NCI-H2029 treated with DMSO at 0.1 percent for 48 hours (cell line): ENCODE data around the gene ARID1B.
"Not testable (repeated sequence)": the region's sequence is repeated elsewhere in the genome, so short reads cannot be mapped to it uniquely, and the experiment has no call there.

Experiments used
- DNase-seq: peaks from one replicate; lab custom pipeline; 2025; lab: John Stamatoyannopoulos, UW

The ARID1B gene

DNA sequence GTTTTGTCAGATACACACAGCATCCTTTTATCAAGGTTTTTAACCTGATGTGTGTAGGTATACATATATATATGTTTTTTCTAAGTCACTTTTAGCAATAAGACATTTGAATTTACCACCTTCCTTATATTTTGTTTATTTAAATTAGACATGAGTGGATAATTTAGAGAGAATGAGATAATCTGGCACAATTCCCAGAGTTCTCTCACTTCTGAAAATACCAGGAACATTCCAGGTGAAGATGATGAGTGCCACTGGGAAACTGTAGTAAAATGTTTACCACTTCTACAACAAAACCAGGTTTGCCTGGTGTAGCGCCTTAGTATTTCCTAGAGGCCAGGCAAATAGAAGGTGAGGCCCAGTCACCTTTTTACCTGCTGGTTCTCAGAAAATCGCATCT, 356.7 kb downstream of the ARID1B start:
- peak; percentile 45 for DNase-seq

DNA sequence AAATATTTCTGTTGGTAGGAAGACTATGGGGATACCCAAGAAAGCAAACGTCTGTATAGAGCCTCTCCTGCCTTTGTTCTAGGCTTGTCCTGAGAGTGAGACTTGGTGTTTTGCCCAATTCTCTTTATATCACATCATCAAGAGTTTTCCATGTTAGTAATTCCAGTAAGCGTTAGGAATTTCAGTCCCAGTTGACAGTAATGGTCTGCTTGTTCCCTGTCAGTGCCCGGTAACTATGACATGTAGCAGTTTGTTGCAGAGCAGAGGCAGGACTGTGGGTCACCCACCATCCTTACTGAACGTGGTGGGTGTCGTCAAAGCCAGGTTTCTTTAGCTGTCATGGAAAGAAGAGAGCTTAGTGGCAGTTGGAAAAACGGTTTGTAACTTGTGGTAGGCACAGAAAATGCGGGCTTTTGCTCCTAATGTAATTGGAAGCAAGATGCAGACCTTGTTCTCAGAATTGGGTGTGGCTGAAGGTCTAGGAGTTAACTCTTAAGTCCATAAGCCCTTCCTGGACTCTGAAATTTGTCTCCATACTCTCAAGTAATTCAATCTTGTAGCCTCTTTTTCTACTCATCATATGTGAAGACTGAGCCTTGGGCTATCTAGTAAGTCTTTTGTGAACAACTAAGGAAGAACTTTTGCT, 357.3 kb downstream of the ARID1B start:
- peak; percentile 45 for DNase-seq

DNA sequence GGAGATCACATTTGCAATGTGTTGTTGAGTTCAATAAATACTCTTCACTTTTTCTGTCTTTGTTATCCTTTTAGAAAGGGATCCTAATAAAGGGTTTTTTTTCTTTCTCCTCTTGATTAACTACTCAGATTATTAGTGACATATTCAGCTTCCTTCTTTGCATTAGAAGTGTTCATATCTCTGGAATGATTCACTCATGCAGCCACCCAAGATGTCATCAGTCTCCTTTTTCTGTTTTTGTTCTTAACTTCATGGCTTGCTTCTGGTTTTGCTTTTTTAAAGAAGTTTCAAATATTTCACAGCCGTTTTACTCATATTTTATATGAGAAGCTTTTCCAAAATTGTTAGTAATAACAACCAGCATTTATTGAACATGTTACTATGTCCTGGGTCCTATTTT, 358.5 kb downstream of the ARID1B start:
- no peak for DNase-seq

DNA sequence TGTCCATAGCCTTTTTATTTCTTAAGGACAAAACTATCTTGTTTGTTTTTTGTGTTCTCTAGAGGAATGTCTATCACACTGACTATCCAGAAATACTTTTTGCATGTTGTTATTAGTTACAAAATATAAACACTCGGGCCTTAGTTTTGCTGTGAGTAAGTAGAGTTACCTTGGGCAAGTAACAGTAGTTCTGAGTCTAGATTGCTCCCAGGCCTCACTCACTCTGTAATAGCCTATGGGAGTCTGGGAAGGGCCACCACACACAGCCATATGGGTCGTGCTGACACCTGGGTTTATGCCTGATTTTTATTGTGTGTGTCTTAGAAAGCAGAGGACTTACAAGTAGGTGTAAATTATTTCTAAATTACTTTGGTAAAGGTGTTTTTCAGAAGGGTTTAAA, 360.3 kb downstream of the ARID1B start:
- DNase-seq, result no peak

DNA sequence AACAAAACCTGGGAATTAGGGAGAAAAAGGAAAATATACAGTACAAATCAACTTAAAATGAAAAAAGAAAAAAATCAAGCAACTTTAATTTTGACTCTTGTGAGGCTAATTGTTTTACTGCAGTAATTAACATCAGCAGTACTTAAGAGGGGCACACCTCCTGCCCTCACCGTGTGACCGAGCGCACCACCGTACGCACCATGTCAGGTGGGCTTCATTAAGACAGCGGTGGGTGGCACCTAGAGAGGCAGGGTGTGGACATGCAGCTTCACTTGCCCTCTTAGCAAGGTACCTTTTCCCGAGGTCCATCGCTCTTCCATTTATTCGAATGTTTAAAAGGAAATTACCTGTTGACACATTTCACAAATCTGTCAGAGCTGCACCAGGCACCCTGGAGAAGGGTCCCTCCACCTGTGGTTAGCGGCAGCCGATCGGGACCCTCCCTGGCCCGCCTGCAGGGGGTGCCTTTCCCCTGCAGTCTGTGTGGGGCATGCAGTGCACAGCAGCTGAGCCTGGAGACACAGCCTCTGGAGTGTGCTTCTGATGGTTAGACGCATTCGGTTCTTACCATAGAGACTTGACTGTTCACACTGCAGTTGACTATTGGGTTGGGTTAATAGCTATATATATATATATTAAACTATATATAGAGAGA, 362.0 kb downstream of the ARID1B start:
- DNase-seq, result no peak

DNA sequence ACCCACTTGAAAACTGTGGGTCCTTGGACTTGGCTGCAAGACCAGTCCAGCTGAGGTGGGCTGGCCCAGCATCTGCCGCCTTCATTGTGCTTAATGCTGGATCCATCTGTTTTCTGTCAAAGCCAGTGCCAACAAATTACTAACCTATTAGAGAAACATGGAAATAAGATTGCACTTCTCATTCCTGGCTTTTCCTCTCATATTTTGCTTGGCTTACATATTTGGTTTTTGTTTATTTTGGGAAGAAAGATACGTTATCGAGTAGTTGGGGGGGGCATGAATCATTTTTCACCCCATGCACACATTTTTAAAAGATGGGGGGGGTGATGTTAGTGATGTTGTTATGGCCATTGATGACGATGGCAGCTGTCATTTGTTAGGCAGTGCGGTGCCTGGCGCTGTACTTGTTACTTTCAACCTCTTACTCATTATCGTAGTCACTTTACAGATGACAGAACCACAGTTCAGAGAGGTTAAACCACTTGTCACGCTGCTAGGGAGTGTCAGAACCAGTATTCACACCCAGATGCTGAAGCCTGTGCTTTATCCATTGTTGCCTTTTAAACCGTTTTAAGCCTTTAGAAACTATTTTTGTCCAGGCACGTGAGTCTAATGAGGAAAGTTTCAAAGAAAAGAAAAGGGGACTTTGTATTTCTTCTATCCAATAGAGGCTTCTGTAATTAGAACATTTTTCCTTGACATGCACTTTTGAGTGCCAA, 366.2 kb downstream of the ARID1B start:
- no peak for DNase-seq

DNA sequence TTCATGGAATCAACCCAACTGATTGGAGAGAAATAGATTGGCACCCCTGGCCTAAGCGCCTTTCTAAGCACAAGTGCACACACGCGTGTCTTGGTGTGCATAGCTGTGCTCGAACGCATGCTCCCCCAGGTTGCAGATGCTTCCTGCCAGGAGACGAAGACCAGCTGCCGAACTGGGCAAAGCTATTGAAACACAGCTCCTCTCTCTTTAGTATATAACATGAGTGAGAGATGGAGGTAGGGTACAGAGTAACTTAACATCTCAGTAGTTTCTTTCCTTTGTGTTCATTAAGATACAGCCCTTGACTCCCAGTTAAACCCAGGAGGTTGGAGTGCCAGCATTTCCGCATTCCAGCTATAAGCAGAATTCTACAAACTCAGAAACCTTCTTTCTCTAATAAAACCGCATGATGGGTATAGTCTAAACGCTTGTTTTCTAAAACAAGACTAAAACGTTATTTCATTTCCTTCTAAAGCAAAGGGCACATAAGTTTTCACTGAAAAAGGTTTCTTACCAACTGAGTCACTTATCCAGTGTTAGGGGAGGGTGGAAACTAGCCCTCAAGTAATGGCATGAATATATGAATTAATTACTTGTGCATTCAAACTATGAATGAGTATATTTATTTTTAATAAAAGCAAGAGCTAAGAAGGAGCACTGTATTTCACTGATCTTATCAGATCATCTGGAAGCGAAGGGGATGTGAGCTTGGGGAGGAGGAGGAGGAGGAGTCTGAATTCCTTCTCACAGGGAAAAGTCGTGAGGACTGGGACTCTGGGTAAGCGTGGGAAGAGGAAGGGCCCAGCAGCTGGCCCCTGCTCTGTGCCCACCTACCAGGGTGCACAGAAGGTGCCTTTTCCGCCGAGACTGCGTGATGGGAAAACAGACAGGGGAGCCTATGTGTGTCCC, 367.0 kb downstream of the ARID1B start:
- no peak for DNase-seq

DNA sequence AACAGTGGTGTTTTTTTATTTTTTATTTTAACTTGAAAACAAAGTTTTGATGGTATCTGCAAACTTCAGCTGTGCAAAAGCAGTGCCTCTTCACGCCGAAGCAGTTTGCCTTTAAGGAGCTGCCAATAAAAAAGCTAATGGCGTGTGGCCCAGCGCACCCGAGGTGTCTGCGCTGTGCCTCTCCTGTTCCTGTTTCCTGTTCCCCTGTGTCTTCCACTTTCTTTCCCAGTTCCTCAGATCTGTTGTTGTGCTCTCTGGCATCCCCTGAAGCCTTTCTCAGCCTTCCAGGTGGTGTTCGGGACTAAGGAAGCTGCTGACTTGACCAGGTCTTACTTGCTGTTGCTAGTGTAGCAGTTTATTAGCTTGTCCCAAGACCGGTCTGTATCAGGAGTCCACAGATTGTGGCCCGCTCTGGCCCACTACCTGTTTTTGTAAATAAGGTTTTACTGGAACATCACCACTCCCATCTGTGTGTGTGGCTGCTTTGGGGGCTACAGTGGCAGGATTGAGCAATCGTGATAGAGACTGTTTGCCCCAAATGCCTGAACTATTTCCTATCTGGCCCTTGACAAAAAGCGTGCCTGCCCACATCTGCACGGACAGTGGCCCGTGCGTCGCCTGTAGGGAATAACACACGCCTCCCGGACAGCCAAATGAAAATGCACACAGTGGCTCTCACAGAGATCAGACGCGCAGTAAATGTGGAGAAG, 367.8 kb downstream of the ARID1B start:
- no peak for DNase-seq

DNA sequence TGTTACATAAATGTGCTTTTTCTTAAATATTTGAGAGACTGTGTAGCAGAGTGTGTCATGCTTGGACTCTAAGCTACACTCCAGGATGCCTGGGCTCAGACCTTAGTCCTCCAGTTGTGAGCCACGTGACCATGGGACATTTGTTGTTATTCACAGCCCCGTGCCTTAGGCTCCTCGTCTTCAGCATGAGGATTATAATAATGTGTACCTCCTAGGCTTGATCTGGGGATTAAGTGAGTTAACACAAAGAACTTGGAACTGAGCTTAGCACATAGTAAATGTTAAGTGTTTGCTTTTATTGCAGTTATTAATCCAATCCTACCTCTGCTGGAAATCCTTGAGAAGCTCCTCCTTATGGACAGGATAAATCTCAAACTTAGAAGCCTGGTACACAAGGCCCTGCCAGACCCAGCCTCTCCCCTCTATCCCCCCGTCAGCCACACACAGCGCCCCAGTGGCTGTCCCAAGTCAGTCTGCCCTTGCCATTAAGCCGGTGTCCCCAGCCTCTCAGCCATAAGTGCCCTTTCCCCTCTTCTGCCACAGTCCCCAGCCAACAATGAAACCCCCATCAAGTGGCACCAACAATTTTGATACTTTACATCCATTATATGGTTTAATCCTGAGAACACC, 368.6 kb downstream of the ARID1B start:
- no peak for DNase-seq

DNA sequence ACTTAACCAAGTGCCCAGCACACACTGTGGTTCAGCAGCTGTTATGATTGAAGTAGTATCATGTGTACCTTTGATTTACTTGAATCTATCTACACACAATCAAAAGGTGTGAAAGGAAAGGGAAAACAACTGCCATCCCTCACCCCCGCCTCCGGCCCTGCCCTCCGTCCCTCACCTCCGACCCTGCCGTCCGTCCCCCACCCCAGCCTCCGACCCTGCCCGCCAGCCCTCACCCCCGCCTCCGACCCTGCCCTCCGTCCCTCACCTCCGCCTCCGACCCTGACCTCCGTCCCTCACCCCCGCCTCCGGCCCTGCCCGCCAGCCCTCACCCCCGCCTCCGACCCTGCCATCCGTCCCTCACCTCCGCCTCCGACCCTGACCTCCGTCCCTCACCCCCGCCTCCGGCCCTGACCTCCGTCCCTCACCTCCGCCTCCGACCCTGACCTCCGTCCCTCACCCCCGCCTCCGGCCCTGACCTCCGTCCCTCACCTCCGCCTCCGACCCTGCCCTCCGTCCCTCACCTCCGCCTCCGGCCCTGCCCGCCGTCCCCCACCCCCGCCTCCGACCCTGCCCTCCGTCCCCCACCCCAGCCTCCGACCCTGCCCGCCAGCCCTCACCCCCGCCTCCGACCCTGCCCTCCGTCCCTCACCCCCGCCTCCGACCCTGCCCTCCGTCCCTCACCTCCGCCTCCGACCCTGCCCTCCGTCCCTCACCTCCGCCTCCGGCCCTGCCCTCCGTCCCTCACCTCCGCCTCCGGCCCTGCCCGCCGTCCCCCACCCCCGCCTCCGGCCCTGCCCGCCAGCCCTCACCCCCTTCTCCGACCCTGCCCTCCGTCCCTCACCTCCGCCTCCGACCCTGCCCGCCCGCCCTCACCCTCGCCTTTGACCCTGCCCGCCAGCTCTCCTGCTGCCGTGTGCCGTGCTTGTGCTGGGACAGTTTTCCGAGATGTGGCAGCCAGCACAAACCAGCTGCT, 370.2 kb downstream of the ARID1B start:
- not testable (repeated sequence) for DNase-seq

DNA sequence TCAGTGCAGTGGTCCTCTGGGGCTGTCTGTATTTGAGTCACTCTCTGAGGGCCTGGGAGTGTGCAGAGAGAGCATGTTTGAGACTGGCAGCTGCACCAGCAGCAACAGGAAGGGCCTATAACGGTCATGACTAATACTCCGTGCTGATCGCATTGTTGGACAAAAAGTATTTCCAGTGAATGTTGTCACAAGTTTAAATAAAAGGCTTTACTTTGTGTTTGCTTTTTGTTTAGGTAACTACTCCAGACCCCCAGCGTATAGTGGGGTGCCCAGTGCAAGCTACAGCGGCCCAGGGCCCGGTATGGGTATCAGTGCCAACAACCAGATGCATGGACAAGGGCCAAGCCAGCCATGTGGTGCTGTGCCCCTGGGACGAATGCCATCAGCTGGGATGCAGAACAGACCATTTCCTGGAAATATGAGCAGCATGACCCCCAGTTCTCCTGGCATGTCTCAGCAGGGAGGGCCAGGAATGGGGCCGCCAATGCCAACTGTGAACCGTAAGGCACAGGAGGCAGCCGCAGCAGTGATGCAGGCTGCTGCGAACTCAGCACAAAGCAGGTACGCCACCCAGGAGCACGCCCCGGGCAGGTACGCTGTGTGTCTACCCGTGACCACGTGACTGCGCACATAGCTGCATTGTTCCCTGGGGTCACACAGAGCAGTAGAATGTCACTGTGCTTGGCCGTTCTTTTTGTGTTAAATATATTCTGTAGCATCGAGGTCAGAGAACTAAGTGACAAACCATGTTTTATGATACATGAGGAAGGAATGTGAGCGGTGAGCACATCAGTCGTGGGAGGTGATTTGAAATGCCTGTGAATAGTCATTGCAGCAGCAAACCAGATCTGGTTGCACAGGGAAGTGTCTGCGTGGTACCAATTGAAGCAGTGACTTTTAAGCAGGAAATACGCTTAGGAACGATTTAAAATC, 371.5 kb downstream of the ARID1B start:
- peak; percentile 82 for DNase-seq

DNA sequence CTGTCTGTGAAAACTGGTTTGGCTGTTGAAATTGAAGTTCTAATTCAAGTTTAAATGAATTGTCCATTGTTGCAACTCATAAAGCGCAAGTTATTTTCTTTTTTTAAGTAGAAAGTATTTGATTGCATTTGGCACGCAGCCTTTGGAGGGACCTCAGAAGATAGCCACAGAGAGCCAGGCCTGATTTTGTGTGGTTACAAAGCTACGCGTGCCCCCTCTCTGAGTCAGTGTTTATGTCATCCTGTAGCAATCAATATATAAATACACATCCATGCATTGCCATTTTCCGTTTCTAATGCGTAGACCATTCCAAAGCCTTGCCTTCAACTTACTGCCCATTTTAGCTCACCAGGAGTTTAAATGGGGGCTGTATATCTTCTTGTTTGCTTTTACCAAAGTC, 372.9 kb downstream of the ARID1B start:
- DNase-seq, result no peak

DNA sequence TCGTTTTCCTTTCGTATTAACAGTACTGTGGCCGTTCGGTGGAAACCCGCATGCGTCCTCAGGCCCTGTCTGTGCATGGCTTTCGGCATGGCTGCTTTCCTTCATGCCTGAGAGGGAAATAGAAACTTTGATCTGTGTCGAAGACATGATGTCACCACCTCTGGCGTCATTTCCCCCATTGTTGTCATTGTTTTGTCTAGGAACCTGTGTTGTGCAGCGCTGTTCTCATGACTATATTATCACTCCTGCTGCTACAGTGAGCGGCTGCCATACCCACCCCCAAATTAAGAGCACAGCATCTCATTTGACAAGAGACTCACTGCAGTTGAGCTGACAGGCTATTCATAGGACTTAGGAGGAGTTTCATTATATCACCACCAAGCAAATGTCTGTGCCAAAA, 373.9 kb downstream of the ARID1B start:
- DNase-seq, result no peak

DNA sequence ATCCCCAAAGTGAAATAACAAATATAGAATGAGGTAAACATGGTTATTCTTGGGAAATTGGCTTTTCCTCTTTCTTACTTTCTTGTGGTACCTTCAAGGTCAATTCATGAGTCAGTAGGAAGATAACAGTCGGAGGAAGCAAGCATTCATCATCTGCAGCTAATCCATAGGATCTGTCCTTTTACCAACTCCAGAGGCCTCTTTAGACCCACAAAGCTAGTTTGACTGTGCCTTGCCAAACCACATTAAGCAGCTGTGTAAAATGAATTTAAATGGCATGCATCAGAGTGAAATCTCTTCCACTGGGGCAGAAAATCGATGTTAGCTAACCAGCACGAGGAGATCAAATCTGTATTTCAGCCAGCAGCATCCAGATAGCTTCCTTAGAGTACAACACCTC, 374.8 kb downstream of the ARID1B start:
- DNase-seq, result no peak

DNA sequence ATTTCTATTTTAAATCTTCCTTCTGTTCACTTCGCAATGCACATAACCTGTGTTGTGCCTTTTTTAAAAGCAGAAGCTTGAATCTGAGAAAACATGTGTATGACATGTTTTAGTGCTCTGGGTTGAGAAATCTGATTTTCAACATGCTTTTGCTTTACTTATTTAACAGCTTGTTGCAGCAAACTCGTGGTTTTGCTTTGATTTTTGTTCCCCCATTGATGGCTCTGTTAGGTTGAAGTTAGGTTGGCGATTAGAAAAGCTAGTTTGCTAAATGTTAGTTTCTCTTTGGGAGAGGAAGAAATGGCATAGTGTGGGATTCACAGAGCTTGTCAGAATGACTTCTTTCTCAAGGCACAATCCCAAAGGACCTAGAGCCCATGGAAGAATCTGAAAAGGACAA, 375.4 kb downstream of the ARID1B start:
- DNase-seq, result no peak

DNA sequence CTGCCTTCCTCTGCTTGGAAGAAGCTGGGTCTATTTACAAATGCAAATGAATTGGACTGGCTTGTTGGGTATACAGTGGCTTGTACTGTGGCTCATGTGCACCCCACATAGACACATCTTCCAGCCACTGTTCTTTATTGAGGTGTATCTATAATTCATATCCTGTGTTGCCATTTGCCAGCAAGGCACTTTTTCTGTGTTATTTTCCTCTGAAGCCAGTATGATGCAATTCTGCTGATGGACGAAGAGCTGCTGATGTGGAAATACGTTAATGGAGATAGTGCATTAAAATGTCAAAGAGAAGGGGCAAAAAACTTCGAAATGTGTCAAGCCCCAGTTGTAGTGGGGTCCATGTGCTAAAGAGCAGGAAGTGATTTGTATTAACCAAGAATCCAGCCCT, 378.6 kb downstream of the ARID1B start:
- DNase-seq, result no peak

DNA sequence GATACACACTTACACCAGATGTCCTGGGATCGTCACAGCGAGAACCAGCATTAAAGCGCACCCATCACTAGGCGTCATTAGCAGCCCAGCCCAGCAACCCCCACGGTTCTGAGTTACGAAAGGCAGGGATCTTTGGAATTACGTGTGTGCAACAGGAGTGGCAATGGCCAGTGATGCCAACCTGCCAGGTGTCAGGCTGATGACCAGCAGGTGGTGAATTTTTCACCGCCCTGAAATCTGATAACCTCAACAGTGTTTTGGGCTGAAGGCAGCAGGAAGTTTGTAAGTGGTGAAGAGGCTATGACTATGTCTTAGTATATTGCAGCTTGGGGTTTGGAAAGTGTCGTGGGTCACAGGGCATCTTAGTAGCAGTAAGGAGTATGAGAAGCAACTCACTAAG, 380.1 kb downstream of the ARID1B start:
- peak; percentile 66 for DNase-seq

DNA sequence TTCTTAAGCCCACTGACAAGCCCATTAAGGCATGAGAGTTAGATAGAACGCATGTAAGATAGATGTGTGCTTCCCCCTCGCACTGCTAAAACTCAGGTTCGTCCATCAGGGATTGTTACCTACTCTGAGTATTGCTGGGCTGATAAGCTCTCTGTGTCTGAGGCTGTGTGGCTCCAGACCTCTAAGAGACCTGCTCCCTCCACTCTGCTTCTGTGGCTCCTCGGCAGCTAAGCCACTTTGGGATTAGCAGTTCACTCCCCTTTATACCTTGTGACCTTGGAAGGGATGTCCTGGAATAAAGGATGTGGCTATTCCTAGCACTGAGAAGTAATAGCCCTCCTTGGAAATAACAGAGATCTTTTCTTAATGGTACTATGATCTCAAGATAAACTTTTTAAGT, 381.3 kb downstream of the ARID1B start:
- no peak for DNase-seq

DNA sequence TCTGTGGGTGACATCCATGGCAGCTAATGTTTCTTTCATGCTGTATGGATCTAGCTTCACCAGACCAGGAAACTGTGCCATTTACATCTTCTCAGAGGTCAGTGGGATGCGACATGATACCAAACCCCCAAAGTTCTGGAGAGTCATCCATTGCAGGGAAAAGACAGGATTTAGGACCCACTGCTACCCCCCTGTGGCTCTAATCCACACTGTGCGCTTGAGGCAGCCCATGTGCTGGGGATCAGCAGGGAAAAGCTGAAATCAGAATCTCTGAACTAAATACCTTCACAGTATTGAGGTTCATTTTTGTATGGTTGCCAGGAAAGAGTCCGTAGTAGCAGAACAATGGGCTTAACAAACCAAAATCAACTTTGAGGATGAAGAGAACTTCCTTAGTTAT, 381.7 kb downstream of the ARID1B start:
- no peak for DNase-seq
